Tibial artery (tissue), 4 donors: ENCODE measurements around the gene CENPT.
"Not testable (repeated sequence)": the region's sequence is repeated elsewhere in the genome, so short reads cannot be mapped to it uniquely, and the experiment has no call there.

Experiments used
- DNase-seq, 2 donors: peaks; one replicate each; pipeline ENCODE4 v3.0.0-alpha.2; 2019
- H3K27ac ChIP-seq, 2 donors: fragments of 200-600 bp; sonication (generic) in 1 of 2; 1 replicate in 1 of 2; 2 replicates in 1 of 2; pipeline ENCODE4 v1.5.1; 2018 to 2019; ENCODE audit warnings: mild to moderate bottlenecking in 1 of 2
- H3K27me3 ChIP-seq, 2 donors: fragments of 200-600 bp; sonication (generic) in 1 of 2; one replicate each; pipeline versions ENCODE4 v1.5.1 to v1.6.0; 2016 to 2019
- H3K36me3 ChIP-seq, 3 donors: fragments of 200-600 bp; sonication (generic) in 2 of 3; one replicate each; pipeline ENCODE4 v1.5.1; 2016 to 2019; ENCODE audit warnings: mild to moderate bottlenecking in 2 of 3
- H3K4me1 ChIP-seq, 4 donors: fragments of 200-600 bp; sonication (generic) in 2 of 4; 1 replicate in 3 of 4; 2 replicates in 1 of 4; pipeline ENCODE4 v1.5.1; 2016 to 2019
- H3K4me3 ChIP-seq, 2 donors: fragments of 200-600 bp; sonication (generic) in 1 of 2; 1 replicate in 1 of 2; 2 replicates in 1 of 2; pipeline ENCODE4 v1.5.1; 2018 to 2019; ENCODE audit warnings: mild to moderate bottlenecking in 2 of 2
- H3K9me3 ChIP-seq, 3 donors: fragments of 200-600 bp; sonication (generic) in 1 of 3; one replicate each; pipeline ENCODE4 v1.5.1; 2016 to 2019
- CTCF ChIP-seq, 2 experiments: fragments of 200-600 bp in 1 of 2; fragments of 450-650 bp in 1 of 2; IDR thresholded peaks; one replicate each; pipeline ENCODE4 v1.5.1; 2017 to 2019; ENCODE audit warnings: antibody characterized with exemption in 2 of 2, mild to moderate bottlenecking in 1 of 2, moderate library complexity in 1 of 2
- intact Hi-C: fragments of 100-400 bp; cut with DNase I; formaldehyde crosslinking; loops from one replicate; pipeline ENCODE4 v1.15.0; 2023; ENCODE audit warnings: low total_unique reads

Gene CENPT

GRCh38 chr16:67837811-67838210 is 9.7 kb downstream of the CENPT start:
- H3K9me3 ChIP-seq = no peaks in the 10 kb centered on the region
- H3K27ac ChIP-seq = no peak overlapping the region
- no peak for DNase-seq
- no peaks in the 10 kb centered on the region for H3K36me3 ChIP-seq
- H3K27me3 ChIP-seq = no peaks in the 10 kb centered on the region
- no peak overlapping the region for H3K4me3 ChIP-seq
- intact Hi-C loops = loop anchor here (10.0 kb wide), 1 partner anchor 47 kb away; the partner anchor contains the start of gene NRN1L
- TF ChIP-seq CTCF (IDR thresholded peaks at IDR 0.05) = no peak
- H3K4me1 ChIP-seq = peaks cover 9 to 18% (median 12%) of the 10 kb centered on the region in 4 donors

- H3K27me3 ChIP-seq, H3K27ac ChIP-seq, H3K36me3 ChIP-seq, H3K4me3 ChIP-seq, H3K9me3 ChIP-seq, DNase-seq: not testable (repeated sequence)
- peaks cover 9 to 24% (median 18%) of the 10 kb centered on the region in 4 donors for H3K4me1 ChIP-seq
- intact Hi-C loops = loop anchor here (10.0 kb wide), 1 partner anchor 48 kb away; the partner anchor contains the start of gene NRN1L
Measured at GRCh38 chr16:67837190-67837589, 10.3 kb downstream of the CENPT start.

- H3K27ac ChIP-seq = peak overlapping the region; percentile 78 to 88
- no peaks in the 10 kb centered on the region for H3K27me3 ChIP-seq
- no peak for DNase-seq
- peaks cover 19 to 31% (median 30%) of the 10 kb centered on the region in 3 donors for H3K36me3 ChIP-seq
- peak overlapping the region; percentile 76 to 82 for H3K4me3 ChIP-seq
- intact Hi-C loops = loop anchor here (5.0 to 10.0 kb wide), 2 partner anchors 51 to 93 kb away; partner anchors contain the start of gene NRN1L
- H3K9me3 ChIP-seq = no peaks in the 10 kb centered on the region
- peaks cover 0 to 19% (median 16%) of the 10 kb centered on the region in 4 donors for H3K4me1 ChIP-seq
- TF ChIP-seq CTCF (IDR thresholded peaks at IDR 0.05) = no peak
Measured at GRCh38 chr16:67834242-67834614, 13.3 kb downstream of the CENPT start.

GRCh38 chr16:67833415-67834241 is 13.9 kb downstream of the CENPT start:
- Histone ChIP-seq H3K27ac (peak overlapping the region; percentile 78 to 88), H3K4me1 (peaks cover 0 to 19% (median 16%) of the 10 kb centered on the region in 4 donors), H3K36me3 (peaks cover 19 to 37% (median 36%) of the 10 kb centered on the region in 3 donors), H3K9me3 (no peaks in the 10 kb centered on the region), H3K4me3 (peak overlapping the region; percentile 76 to 82), H3K27me3 (no peaks in the 10 kb centered on the region)
- TF ChIP-seq CTCF (IDR thresholded peaks at IDR 0.05) = no peak
- peak; percentile 95 to 97 for DNase-seq
- intact Hi-C loops = loop anchor here (5.0 to 10.0 kb wide), 2 partner anchors 51 to 94 kb away; partner anchors contain the start of gene NRN1L

- Histone ChIP-seq H3K27ac (peak overlapping the region; percentile 78 to 88), H3K4me3 (peak overlapping the region; percentile 76 to 82)
- DNase-seq = no peak
Measured at GRCh38 chr16:67833030-67833414, 14.5 kb downstream of the CENPT start.

More at GRCh38 chr16:67833030-67833414, 14.5 kb downstream of the CENPT start:
- no peaks in the 10 kb centered on the region for H3K9me3 ChIP-seq
- intact Hi-C loops = loop anchor here (5.0 to 10.0 kb wide), 2 partner anchors 52 to 94 kb away; partner anchors contain the start of gene NRN1L
- H3K27me3 ChIP-seq = no peaks in the 10 kb centered on the region
- peaks cover 0 to 19% (median 16%) of the 10 kb centered on the region in 4 donors for H3K4me1 ChIP-seq
- H3K36me3 ChIP-seq = peaks cover 19 to 43% (median 38%) of the 10 kb centered on the region in 3 donors
- no peak for TF ChIP-seq CTCF (IDR thresholded peaks at IDR 0.05)
